RPMI7951 (cell line): ENCODE results near the gene SULF2. TPM values are rescaled to one million over a fixed set of nuclear protein-coding genes. Genes with fewer than 3 reads are reported as not detected.

Experiments
- DNase-seq: peaks from one replicate; pipeline ENCODE4 v3.0.0-alpha.2; 2012; ENCODE audit warnings: low read depth
- total RNA-seq: library from RNA; depleted of rRNA; stranded (reverse); fragments of >200 nt; shearing (Covaris generic); gene quantifications from 2 replicates; pipeline ENCODE4 v1.2.3, GENCODE V29; 2014

Gene SULF2
- total RNA-seq, 1 experiment from 2014 or later, result 74.4 TPM

GRCh38 chr20:47762699-47763268 is 22.5 kb downstream of the SULF2 start:
- peak; percentile 54 for DNase-seq

GRCh38 chr20:47761482-47762047 is 23.7 kb downstream of the SULF2 start:
- no peak for DNase-seq

- no peak for DNase-seq
Observed at GRCh38 chr20:47760686-47761481, 24.4 kb downstream of the SULF2 start.

- DNase-seq, result no peak
Observed at GRCh38 chr20:47758517-47759450, 26.5 kb downstream of the SULF2 start.

GRCh38 chr20:47757145-47758035 is 27.9 kb downstream of the SULF2 start:
- DNase-seq, result no peak

DNA sequence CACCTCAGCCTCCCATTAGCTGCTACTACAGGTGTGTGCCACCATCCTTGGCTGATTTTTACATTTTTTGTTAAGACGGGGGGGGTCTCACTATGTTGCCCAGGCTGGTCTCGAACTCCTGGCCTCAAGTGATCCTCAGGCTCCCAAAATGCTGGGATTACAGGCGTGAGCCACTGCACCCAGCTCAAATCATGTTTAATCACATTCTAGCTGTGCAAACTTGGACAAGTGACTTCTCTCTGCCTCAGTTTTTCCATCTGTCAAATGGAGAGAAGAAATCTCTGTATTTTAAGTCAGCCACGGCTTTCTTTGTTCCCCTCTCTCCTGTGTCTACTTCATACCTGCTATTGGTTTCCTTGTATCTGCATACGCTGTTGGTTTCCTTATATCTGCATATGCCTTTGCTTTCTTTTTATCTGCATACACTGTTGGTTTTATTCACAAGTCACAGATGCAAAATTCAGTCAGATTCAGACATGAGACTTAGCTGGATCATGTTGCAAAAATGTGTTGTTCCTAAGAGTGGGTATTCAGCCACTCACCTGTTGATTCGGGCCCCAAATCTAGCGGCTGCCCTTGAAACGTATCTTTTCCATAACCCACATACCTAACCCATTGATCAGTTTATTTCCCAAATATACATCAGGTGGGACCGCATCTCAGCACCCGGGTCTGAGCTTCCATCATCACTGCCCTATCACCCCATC is 30.2 kb downstream of the SULF2 start:
- DNase-seq, result no peak

- no peak for DNase-seq
Observed at GRCh38 chr20:47754388-47754715, 30.9 kb downstream of the SULF2 start.

DNA sequence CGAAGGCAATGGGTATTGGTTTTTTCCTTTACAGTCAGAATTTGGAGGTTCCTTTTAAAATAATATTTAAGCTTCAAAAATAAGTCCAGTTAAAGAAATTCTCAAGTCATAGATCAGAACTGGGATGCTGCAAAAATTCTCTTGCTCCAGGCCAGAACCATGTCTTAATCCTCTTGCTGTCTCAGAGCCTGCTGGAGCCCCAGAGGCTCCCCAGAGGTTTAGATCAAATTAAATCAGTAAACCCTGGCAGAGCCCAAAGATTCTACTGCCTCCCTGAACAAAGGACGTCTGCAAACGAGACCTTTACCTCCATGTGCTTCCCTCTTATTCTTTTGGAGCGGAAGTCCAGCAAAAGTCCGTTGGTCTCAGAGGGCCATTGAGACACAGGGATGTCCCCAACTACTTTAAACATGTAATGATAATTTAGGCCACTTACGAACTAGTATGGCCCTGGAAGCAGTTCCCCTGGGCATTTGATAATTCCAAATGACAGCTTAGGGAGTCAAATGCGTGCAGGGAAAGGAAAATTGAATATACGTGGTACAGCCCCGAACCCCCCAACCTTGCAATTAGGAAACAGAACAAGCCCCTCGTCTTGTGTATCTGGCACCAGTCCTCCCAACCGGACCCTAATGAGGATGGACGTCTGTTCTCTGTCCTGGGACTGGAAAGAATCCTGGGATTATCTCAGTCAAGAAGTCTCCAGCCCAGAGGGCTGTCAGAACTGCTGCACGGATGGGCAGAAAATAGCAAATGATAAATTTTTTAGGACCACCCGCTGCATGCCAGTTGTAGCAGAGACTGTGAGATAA is 31.5 kb downstream of the SULF2 start:
- no peak for DNase-seq

DNA sequence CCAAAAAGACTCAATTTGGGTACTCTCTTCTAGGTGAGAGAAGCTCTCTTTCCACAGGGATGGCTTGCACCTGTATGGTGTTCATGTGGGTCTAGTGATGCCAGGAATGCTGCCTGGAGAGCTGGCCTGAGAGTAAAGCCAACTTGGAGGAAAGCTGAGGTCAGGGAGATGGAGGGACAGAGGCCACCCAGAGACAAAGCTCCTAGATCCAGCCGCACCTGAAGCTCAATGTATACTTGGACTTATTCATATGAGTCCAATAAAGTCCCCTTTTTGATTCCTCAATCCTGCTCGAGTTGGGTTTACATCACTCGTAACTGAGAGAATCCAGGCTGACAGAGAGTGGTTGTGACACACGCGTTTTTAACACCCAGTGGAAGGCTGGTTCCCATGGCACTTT is 33.8 kb downstream of the SULF2 start:
- DNase-seq, result no peak

DNA sequence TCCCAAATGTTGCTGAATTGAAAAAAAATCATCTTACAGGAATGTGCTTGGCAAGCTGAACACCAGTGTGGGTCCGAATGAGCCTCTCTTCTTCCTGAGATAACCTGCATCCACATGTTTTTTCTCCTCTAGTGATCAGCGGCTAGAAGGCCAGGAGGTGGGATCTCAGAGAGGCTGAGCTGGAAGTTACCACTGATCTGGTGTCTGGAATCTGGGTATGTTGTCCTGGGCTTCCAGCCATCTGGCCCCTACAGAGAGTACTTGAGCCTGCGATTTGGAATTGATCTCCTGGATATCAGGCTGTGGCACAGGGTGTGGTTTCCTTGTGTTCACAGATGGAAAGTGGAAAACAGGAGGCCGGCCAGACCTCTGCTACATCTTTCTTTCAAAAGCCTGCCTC is 35.9 kb downstream of the SULF2 start:
- DNase-seq, result no peak

DNA sequence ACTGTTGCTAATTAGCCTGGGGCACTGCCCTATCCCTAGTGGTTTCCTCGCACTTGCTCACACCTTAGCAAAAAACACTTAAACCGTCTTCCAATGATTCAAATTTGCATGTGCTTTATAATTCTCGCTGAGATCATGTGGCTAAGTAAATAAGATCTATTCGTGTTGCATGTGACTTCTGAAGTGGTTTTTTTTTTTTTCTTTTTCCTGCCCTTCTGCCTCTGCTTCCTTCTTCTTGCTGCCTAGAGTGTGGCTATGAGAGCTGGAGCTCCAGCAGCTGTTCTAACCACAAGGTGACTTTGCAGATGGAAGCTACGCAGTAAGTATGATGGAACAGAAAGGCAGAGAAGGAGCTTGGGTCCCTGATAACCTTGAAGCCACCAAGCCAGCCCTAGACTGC is 36.5 kb downstream of the SULF2 start:
- DNase-seq, result peak; percentile 43

DNA sequence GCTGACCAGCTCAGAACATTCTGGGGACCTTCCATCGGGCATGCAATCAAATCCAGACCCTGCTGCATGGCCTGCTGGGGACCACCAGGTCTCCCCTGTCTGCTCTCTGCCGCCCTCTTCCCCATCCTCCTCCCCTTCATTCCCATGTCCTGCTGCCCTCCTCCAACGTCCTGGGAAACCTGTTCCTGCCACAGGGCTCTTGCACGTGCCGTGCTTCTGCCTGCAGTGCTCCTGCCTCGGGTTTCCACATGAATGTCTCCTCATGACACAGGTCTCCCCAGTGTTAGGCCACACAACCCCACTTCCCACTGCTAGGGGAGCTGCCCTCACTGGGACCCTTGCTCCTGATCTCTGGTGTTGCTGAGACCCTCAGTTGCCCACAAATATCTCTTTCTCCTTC is 37.2 kb downstream of the SULF2 start:
- DNase-seq, result no peak

DNA sequence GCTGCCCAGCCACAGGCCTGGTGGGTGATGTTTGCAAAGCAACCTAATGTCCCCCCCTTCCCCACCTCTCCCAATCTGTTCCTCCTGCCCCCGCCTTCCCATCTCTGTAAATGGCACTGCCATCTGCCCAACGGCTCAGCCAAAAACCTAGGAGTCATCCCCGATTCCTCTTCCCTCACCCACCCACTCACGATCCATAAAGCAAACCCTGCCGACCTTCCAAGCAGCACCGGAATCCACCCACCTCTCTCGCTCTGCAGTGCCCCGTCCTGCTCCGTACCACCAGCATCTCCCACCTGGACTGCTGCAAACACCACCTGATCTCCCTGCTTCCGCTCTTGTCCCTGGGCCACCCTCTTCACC is 37.6 kb downstream of the SULF2 start:
- no peak for DNase-seq

GRCh38 chr20:47744803-47745202 is 40.5 kb downstream of the SULF2 start:
- no peak for DNase-seq

GRCh38 chr20:47743671-47744070 is 41.6 kb downstream of the SULF2 start:
- DNase-seq, result no peak

- DNase-seq, result no peak
Observed at GRCh38 chr20:47741669-47742608, 43.3 kb downstream of the SULF2 start.

GRCh38 chr20:47740862-47741184 is 44.5 kb downstream of the SULF2 start:
- DNase-seq, result peak; percentile 51

GRCh38 chr20:47740121-47740861 is 45.0 kb downstream of the SULF2 start:
- no peak for DNase-seq
